GM19240 (cell line): Measurements from ENCODE around the gene SIVA1.
A peak's percentile ranks its signal among the peaks of the same experiment; 100 is the strongest.

Experiments
- DNase-seq: peaks from one replicate; pipeline ENCODE4 v3.0.0; 2011; ENCODE audit warnings: low spot score; ENCODE audit not compliant: insufficient read length

SIVA1 gene

GRCh38 chr14:104752735-104753527, at the start of gene SIVA1:
TSS of gene SIVA1 (plus strand) at chr14:104753147. CDS start at chr14:104753202, 55 bp downstream.
- DNase-seq, result peak; percentile 98

GRCh38 chr14:104703269-104703668, 49.7 kb upstream of the SIVA1 start:
- no peak for DNase-seq

- no peak for DNase-seq
Measured at GRCh38 chr14:104704252-104704651, 48.7 kb upstream of the SIVA1 start.

- DNase-seq, result no peak
Measured at GRCh38 chr14:104705340-104706047, 47.5 kb upstream of the SIVA1 start.

- DNase-seq, result no peak
Measured at GRCh38 chr14:104706733-104707607, 46.0 kb upstream of the SIVA1 start.

- no peak for DNase-seq
Measured at GRCh38 chr14:104707608-104708595, 45.0 kb upstream of the SIVA1 start.

- peak; percentile 99 for DNase-seq
Measured at GRCh38 chr14:104708606-104709268, 44.2 kb upstream of the SIVA1 start.

GRCh38 chr14:104709387-104710039, 43.4 kb upstream of the SIVA1 start:
- no peak for DNase-seq

GRCh38 chr14:104710071-104710735, 42.7 kb upstream of the SIVA1 start:
- DNase-seq, result no peak

GRCh38 chr14:104712881-104713734, 39.8 kb upstream of the SIVA1 start:
- no peak for DNase-seq

- DNase-seq, result no peak
Measured at GRCh38 chr14:104714066-104714465, 38.9 kb upstream of the SIVA1 start.

- no peak for DNase-seq
Measured at GRCh38 chr14:104714681-104715080, 38.3 kb upstream of the SIVA1 start.

GRCh38 chr14:104715416-104715815, 37.5 kb upstream of the SIVA1 start:
- no peak for DNase-seq

GRCh38 chr14:104715871-104716270, 37.1 kb upstream of the SIVA1 start:
- no peak for DNase-seq

- no peak for DNase-seq
Measured at GRCh38 chr14:104717137-104717536, 35.8 kb upstream of the SIVA1 start.

GRCh38 chr14:104717646-104718045, 35.3 kb upstream of the SIVA1 start:
- DNase-seq, result no peak

GRCh38 chr14:104718147-104718546, 34.8 kb upstream of the SIVA1 start:
- DNase-seq, result no peak

GRCh38 chr14:104718871-104719270, 34.1 kb upstream of the SIVA1 start:
- DNase-seq, result no peak
